ENCODE data around the gene ATP1B2.
A peak's percentile ranks its signal among the peaks of the same experiment; 100 is the strongest.

DNA sequence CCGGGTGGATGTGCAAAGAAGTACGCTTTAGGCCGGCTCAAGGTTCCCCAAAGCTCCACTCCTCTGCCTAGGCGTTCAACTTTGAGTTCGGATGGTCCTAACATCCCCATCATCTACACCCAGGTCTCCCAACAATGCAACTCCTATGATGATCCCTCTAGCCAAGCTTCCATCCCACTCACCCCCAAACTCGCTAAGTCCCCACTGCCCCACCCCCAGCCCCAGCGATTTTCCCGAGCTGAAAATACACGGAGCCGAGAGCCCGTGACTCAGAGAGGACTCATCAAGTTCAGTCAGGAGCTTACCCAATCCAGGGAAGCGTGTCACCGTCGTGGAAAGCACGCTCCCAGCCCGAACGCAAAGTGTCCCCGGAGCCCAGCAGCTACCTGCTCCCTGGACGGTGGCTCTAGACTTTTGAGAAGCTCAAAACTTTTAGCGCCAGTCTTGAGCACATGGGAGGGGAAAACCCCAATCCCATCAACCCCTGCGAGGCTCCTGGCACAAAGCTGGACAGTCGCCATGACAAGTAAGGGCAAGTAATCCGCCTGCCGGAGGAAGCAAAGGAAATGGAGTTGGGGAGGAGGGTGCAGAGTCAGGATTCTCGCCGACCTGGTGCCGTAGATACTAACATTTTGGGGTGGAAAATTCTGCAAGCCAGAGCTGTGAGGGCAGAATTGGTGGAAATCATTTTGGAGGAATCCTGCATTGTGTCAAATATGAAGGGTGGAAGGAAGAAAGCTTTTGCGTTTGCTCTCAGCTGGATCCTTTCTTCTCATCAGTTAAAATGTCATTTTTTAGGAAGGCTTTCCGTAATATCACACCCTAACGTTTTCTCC, 36.6 kb downstream of the ATP1B2 start, which contains the start of gene TP53:
- TF ChIP-seq, protein P1, sequence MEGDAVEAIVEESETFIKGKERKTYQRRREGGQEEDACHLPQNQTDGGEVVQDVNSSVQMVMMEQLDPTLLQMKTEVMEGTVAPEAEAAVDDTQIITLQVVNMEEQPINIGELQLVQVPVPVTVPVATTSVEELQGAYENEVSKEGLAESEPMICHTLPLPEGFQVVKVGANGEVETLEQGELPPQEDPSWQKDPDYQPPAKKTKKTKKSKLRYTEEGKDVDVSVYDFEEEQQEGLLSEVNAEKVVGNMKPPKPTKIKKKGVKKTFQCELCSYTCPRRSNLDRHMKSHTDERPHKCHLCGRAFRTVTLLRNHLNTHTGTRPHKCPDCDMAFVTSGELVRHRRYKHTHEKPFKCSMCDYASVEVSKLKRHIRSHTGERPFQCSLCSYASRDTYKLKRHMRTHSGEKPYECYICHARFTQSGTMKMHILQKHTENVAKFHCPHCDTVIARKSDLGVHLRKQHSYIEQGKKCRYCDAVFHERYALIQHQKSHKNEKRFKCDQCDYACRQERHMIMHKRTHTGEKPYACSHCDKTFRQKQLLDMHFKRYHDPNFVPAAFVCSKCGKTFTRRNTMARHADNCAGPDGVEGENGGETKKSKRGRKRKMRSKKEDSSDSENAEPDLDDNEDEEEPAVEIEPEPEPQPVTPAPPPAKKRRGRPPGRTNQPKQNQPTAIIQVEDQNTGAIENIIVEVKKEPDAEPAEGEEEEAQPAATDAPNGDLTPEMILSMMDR (IDR thresholded peaks at IDR 0.05 in 8 of 11, conservative IDR thresholded peaks at IDR 0.05 in 3 of 11) = no peak
- TF ChIP-seq POLR2A (IDR thresholded peaks at IDR 0.05) (peak in 2 of 3 donors; percentile 53 to 79), POLR2AphosphoS5 (IDR thresholded peaks at IDR 0.05) (peak; percentile 79 to 95 (median 91))

Measured in spleen (tissue), 7 donors.